B cell (primary cell): ENCODE data around the gene NUMBL. TPM values are rescaled to one million over a fixed set of nuclear protein-coding genes. Genes with fewer than 3 reads are reported as not detected.

Experiments used
- ATAC-seq: fragments of 200-7000 bp; cut with Tn5 transposase; one replicate; pipeline ENCODE4 v1.10.0; 2021; ENCODE audit warnings: low read depth, mild to moderate bottlenecking, moderate number of reproducible peaks, moderate library complexity
- CTCF ChIA-PET: fragments of 350-600 bp; sonication (Branson Sonifier 250); formaldehyde crosslinking; loops from one replicate; lab custom pipeline; 2021; ENCODE audit warnings: antibody characterized with exemption, inconsistent platforms; lab: Charles Lee
- POLR2A ChIA-PET: fragments of 350-600 bp; sonication (Branson Sonifier 250); formaldehyde crosslinking; loops from one replicate; lab custom pipeline; 2021; ENCODE audit warnings: antibody characterized with exemption; lab: Charles Lee
- DNase-seq: peaks from one replicate; pipeline ENCODE4 v3.0.0; 2013
- H2AFZ ChIP-seq: 2 replicates; pipeline ENCODE4 v1.6.1; 2012; ENCODE audit warnings: mild to moderate bottlenecking, low read depth, low read length; ENCODE audit not compliant: insufficient read depth, poor library complexity, severe bottlenecking
- H3K27ac ChIP-seq, 2 donors: 1 replicate in 1 of 2; 2 replicates in 1 of 2; pipeline ENCODE4 v1.5.1; 2012 to 2013; ENCODE audit warnings: low read length in 2 of 2, mild to moderate bottlenecking in 2 of 2, moderate library complexity in 1 of 2
- H3K27me3 ChIP-seq, 4 experiments: fragments of 200-600 bp in 1 of 4; sonication (generic) in 1 of 4; replicated peaks in 1 of 4; 1 replicate in 2 of 4; 2 replicates in 2 of 4; pipeline versions ENCODE4 v1.6.1 to v1.7.0; 2013 to 2016; ENCODE audit warnings: low read length in 3 of 4, mild to moderate bottlenecking in 2 of 4, mixed read lengths in 1 of 4, moderate library complexity in 1 of 4; ENCODE audit not compliant: insufficient read depth in 4 of 4, control insufficient read depth in 3 of 4; ENCODE audit errors: control extremely low read depth in 1 of 4
- H3K36me3 ChIP-seq, 2 experiments: replicated peaks in 1 of 2; 1 replicate in 1 of 2; 2 replicates in 1 of 2; pipeline versions ENCODE4 v1.6.1 to v1.7.1; 2013; ENCODE audit warnings: low read length in 1 of 2; ENCODE audit not compliant: insufficient read depth in 2 of 2, control insufficient read depth in 1 of 2; ENCODE audit errors: control extremely low read depth in 1 of 2, extremely low read depth in 1 of 2
- H3K4me1 ChIP-seq, 2 donors: fragments of 200-600 bp in 1 of 2; sonication (generic) in 1 of 2; 1 replicate in 1 of 2; 2 replicates in 1 of 2; pipeline versions ENCODE4 v1.5.1 to v1.6.1; 2013 to 2017; ENCODE audit warnings: low read length in 2 of 2; ENCODE audit not compliant: control insufficient read depth in 2 of 2, insufficient read depth in 2 of 2
- H3K4me2 ChIP-seq: replicated peaks from 2 replicates; pipeline ENCODE3; 2012; ENCODE audit warnings: mild to moderate bottlenecking, low read depth, low read length; ENCODE audit not compliant: poor library complexity, severe bottlenecking
- H3K4me3 ChIP-seq, 5 experiments: fragments of 200-600 bp in 1 of 5; sonication (generic) in 1 of 5; 1 replicate in 3 of 5; 2 replicates in 2 of 5; pipeline versions ENCODE4 v1.5.1 to v1.7.0; 2011 to 2016; ENCODE audit warnings: low read length in 4 of 5, mild to moderate bottlenecking in 4 of 5, low read depth in 2 of 5, control low read depth in 1 of 5, moderate library complexity in 1 of 5; ENCODE audit not compliant: insufficient read depth in 1 of 5; ENCODE audit errors: control extremely low read depth in 1 of 5, extremely low read depth in 1 of 5
- H3K79me2 ChIP-seq: fragments of 200-600 bp; sonication (generic); one replicate; pipeline ENCODE4 v1.6.0; 2016; ENCODE audit warnings: low read length; ENCODE audit not compliant: control insufficient read depth, insufficient read depth
- H3K9ac ChIP-seq: fragments of 200-600 bp; sonication (generic); 2 replicates; pipeline ENCODE4 v1.6.1; 2017; ENCODE audit warnings: mild to moderate bottlenecking, low read length, moderate library complexity
- H3K9me3 ChIP-seq, 3 donors: one replicate each; pipeline versions ENCODE4 v1.6.1 to v1.7.1; 2013; ENCODE audit warnings: low read length in 2 of 3; ENCODE audit not compliant: control insufficient read depth in 2 of 3, insufficient read depth in 1 of 3; ENCODE audit errors: control extremely low read depth in 1 of 3
- H4K20me1 ChIP-seq: 2 replicates; pipeline ENCODE4 v1.6.0; 2012; ENCODE audit warnings: mild to moderate bottlenecking, low read length; ENCODE audit not compliant: insufficient read depth, control insufficient read depth, poor library complexity, severe bottlenecking
- H3K27ac Mint-ChIP-seq: one replicate; pipeline ENCODE4 v1.8.0; 2021; ENCODE audit warnings: mixed read lengths
- H3K27me3 Mint-ChIP-seq: one replicate; pipeline ENCODE4 v1.8.0; 2021; ENCODE audit warnings: mixed read lengths
- H3K4me1 Mint-ChIP-seq: one replicate; pipeline ENCODE4 v1.8.0; 2021; ENCODE audit warnings: mixed read lengths
- H3K4me3 Mint-ChIP-seq: one replicate; pipeline ENCODE4 v1.8.0; 2021; ENCODE audit warnings: mixed read lengths
- H3K9me3 Mint-ChIP-seq: one replicate; pipeline ENCODE4 v1.8.0; 2022; ENCODE audit warnings: mixed read lengths; ENCODE audit not compliant: insufficient read depth
- EZH2 ChIP-seq: IDR thresholded peaks from 2 replicates; pipeline ENCODE4 v1.6.1; 2012; ENCODE audit warnings: borderline replicate concordance, low read depth, mild to moderate bottlenecking, moderate library complexity, low read length; ENCODE audit not compliant: insufficient read depth, poor library complexity, severe bottlenecking
- WGBS: methylation state at CpG from one replicate; pipeline ENCODE4 v1.1.5; 2013; ENCODE audit warnings: missing lambda C conversion rate; ENCODE audit not compliant: insufficient coverage; 5-methylcytosine and 5-hydroxymethylcytosine counted together
- intact Hi-C: fragments of 100-400 bp; cut with micrococcal nuclease; formaldehyde crosslinking; loops from one replicate; pipeline ENCODE4 v1.10.0; 2022
- polyA plus RNA-seq: library from polyadenylated mRNA; depleted of rRNA; stranded (reverse); fragments of >200 nt; gene quantifications from 2 replicates; pipeline ENCODE4 v1.2.3, GENCODE V29; 2012
- total RNA-seq, 2 donors: library from RNA; stranded (reverse); fragments of 120-200 nt in 1 of 2; gene quantifications; 1 replicate in 1 of 2; 2 replicates in 1 of 2; pipeline versions ENCODE4 v1.2.3 to v1.2.4, GENCODE V29; 2013 to 2022
- TF ChIP-seq, protein P1 (sequence below): fragments of 200-600 bp; IDR thresholded peaks from one replicate; pipeline ENCODE4 v1.8.0; 2022; ENCODE audit warnings: antibody characterized with exemption, mild to moderate bottlenecking

The NUMBL gene
- total and polyA plus RNA-seq, 2 donors (not counting 1 experiment from before 2014, with no cell fraction given), result 7.8 to 21.8 TPM

DNA sequence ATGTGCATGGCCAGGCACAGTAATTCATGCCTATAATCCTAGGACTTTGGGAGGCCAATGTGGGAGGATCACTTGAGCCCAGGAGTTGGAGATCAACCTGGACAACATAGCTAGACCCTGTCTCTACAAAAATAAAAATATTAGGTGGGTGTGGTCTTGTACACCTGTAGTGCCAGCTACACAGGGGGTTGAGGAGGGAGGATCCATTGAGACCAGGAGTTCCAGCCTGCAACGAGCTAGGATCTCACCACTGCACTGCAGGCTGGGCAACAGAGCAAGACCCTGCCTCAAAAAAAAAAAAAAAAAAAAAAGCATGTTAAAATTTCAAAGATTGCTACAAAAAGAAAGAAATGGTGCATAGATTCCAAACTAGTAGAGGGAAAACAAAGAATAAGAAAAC lies 52.1 kb downstream of the NUMBL start:
- Histone ChIP-seq H3K4me1 (peaks cover 5 to 13% of the 10 kb centered on the region in 2 donors), H2AFZ (no peak overlapping the region), H3K27me3 (peaks cover 0 to 13% (median 0%) of the 10 kb centered on the region in 4 experiments), H3K4me3 (no peak overlapping the region), H3K4me2 (no peak overlapping the region), H3K79me2 (no peaks in the 10 kb centered on the region), H3K9me3 (no peaks in the 10 kb centered on the region), H3K9ac (no peak overlapping the region), H4K20me1 (no peaks in the 10 kb centered on the region), H3K36me3 (no peaks in the 10 kb centered on the region), H3K27ac (no peak overlapping the region)
- Mint-ChIP-seq H3K27me3 (peaks cover 10% of the 10 kb centered on the region), H3K4me1 (peaks cover 13% of the 10 kb centered on the region), H3K9me3 (no peaks in the 10 kb centered on the region), H3K27ac (no peak overlapping the region), H3K4me3 (no peak overlapping the region)
- TF ChIP-seq, protein P1, sequence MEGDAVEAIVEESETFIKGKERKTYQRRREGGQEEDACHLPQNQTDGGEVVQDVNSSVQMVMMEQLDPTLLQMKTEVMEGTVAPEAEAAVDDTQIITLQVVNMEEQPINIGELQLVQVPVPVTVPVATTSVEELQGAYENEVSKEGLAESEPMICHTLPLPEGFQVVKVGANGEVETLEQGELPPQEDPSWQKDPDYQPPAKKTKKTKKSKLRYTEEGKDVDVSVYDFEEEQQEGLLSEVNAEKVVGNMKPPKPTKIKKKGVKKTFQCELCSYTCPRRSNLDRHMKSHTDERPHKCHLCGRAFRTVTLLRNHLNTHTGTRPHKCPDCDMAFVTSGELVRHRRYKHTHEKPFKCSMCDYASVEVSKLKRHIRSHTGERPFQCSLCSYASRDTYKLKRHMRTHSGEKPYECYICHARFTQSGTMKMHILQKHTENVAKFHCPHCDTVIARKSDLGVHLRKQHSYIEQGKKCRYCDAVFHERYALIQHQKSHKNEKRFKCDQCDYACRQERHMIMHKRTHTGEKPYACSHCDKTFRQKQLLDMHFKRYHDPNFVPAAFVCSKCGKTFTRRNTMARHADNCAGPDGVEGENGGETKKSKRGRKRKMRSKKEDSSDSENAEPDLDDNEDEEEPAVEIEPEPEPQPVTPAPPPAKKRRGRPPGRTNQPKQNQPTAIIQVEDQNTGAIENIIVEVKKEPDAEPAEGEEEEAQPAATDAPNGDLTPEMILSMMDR, result no peak
- TF ChIP-seq EZH2, result no peak
- ChIA-PET CTCF (interaction anchor here (0.7 to 6.7 kb wide), 6 partner anchors 9 to 500 kb away, joined by 3 to 84 read pairs (median 3); partner anchors contain the start of gene LTBP4), POLR2A (interaction anchor here (0.6 to 0.7 kb wide), 2 partner anchors 439 to 758 kb away, joined by 4 to 8 read pairs; no protein-coding TSS in a partner anchor)
- WGBS, result no CpG with 5 or more reads among the region's 1 CpG
- no peak for DNase-seq
- no peak for ATAC-seq
- intact Hi-C loops, result no loop called here

DNA sequence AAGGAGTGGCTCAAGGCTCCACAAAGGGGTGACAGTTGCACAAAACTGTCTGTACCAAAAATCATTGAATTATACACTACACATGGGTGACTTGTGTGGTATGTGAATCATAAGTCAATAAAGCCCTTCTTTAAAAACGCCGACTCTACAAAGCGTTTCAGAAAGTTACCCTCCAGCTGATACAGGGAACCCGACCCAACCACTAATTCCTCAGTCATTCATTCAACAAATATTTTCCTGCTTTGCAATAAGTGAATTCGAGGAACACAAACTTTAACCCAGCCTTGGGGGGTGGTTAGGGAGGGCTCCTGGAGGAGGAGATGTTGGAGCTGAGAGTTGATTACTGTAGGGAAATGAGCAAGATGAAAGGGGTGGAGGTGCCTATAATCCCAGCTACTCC lies 57.2 kb downstream of the NUMBL start:
- Histone ChIP-seq H3K4me3 (no peak overlapping the region), H3K27ac (no peak overlapping the region), H3K79me2 (no peaks in the 10 kb centered on the region), H3K4me1 (peaks cover 0 to 5% of the 10 kb centered on the region in 2 donors), H3K36me3 (peaks cover 0 to 2% of the 10 kb centered on the region in 2 experiments), H2AFZ (no peak overlapping the region), H3K9me3 (no peaks in the 10 kb centered on the region), H3K27me3 (peaks cover 0 to 13% (median 0%) of the 10 kb centered on the region in 4 experiments), H4K20me1 (no peaks in the 10 kb centered on the region), H3K4me2 (no peak overlapping the region), H3K9ac (no peak overlapping the region)
- no peak overlapping the region for H3K4me3 Mint-ChIP-seq
- 70% methylated on average over 2 of the region's 5 CpGs for whole genome bisulfite sequencing
- ChIA-PET POLR2A (interaction anchor here (0.7 kb wide), 1 partner anchor 23 kb away, joined by 4 read pairs; no protein-coding TSS in a partner anchor), CTCF (interaction anchor here (0.7 to 6.7 kb wide), 12 partner anchors 9 to 1801 kb away, joined by 3 to 84 read pairs (median 27); partner anchors contain the start of gene LTBP4)
- no peak overlapping the region for H3K27ac Mint-ChIP-seq
- peaks cover 4% of the 10 kb centered on the region for H3K4me1 Mint-ChIP-seq
- TF ChIP-seq, protein P1, result no peak
- TF ChIP-seq EZH2, result no peak
- no peak for ATAC-seq
- H3K27me3 Mint-ChIP-seq, result peaks cover 10% of the 10 kb centered on the region
- intact Hi-C loops, result loop anchor here (5.0 kb wide), 1 partner anchor 86 kb away; no protein-coding TSS in a partner anchor
- no peaks in the 10 kb centered on the region for H3K9me3 Mint-ChIP-seq
- no peak for DNase-seq
